Measurements from ENCODE around the gene AGMO. TPM values are rescaled to one million over a fixed set of nuclear protein-coding genes. Genes with fewer than 3 reads are reported as not detected.

AGMO gene
- total and polyA plus RNA-seq, 12 donors: 0.05 to 0.34 (median 0.15) TPM; not detected in 7

DNA sequence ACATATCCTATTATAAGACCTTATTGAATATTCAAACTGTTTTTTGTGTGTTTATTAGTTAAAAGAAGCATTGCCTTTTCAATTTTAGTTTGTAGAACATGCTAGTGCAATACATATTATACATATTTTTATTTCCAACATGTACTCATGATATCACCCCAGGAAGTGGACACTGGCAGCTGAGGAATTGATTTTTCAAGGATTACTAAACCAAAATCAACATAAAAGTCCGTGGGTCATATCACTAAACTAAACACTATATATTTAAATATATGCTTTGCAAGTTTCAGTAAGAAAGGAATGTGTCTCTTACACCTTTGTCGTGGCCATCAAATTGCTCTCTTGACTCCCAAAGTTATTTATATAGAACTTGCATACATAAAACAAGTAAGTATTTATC lies 185.2 kb downstream of the AGMO start:
- no peaks in the 10 kb centered on the region for H3K36me3 ChIP-seq (replicated peaks in 1 of 2)
- 29 to 45% (median 39%) methylated on average over 2 of the region's 2 CpGs for WGBS, 4 donors
- no peak overlapping the region for H3K27ac ChIP-seq
- no peak for DNase-seq
- intact Hi-C loops (cut with DNase I): no loop called here
- no peak overlapping the region for H3K4me3 ChIP-seq
- no peaks in the 10 kb centered on the region for H3K4me1 ChIP-seq (replicated peaks in 1 of 2)
- no peaks in the 10 kb centered on the region for H3K9me3 ChIP-seq (replicated peaks in 1 of 3)
- TF ChIP-seq, protein P1, sequence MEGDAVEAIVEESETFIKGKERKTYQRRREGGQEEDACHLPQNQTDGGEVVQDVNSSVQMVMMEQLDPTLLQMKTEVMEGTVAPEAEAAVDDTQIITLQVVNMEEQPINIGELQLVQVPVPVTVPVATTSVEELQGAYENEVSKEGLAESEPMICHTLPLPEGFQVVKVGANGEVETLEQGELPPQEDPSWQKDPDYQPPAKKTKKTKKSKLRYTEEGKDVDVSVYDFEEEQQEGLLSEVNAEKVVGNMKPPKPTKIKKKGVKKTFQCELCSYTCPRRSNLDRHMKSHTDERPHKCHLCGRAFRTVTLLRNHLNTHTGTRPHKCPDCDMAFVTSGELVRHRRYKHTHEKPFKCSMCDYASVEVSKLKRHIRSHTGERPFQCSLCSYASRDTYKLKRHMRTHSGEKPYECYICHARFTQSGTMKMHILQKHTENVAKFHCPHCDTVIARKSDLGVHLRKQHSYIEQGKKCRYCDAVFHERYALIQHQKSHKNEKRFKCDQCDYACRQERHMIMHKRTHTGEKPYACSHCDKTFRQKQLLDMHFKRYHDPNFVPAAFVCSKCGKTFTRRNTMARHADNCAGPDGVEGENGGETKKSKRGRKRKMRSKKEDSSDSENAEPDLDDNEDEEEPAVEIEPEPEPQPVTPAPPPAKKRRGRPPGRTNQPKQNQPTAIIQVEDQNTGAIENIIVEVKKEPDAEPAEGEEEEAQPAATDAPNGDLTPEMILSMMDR (IDR thresholded peaks at IDR 0.05): no peak
- no peaks in the 10 kb centered on the region for H3K27me3 ChIP-seq

DNA sequence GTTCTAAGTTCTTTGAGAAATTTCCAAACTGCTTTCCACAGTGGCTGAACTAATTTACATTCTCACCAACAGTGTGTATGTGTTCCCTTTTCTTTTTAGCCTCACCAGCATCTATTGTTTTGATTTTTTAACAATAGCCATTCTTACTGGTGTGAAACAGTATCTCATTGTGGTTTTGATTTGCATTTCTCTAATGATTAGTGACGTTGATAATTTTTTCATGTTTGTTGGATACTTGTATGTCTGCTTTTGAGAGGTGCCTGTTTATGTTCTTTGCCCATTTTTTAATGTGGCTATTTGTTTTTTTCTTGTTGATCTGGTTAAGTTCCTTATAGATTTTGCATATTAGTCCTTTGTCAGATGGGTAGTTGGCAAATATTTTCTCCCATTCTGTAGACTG lies 191.4 kb downstream of the AGMO start:
- H3K9me3 ChIP-seq (replicated peaks in 1 of 3): no peaks in the 10 kb centered on the region
- no peak for DNase-seq
- H3K27me3 ChIP-seq: no peaks in the 10 kb centered on the region
- H3K27ac ChIP-seq: no peak overlapping the region
- no peak for TF ChIP-seq POLR2A (IDR thresholded peaks at IDR 0.05)
- TF ChIP-seq, protein P1 (IDR thresholded peaks at IDR 0.05): no peak
- H3K36me3 ChIP-seq (replicated peaks in 1 of 2): no peaks in the 10 kb centered on the region
- intact Hi-C loops (cut with DNase I): no loop called here
- no peaks in the 10 kb centered on the region for H3K4me1 ChIP-seq (replicated peaks in 1 of 2)
- WGBS, 4 donors: 57 to 71% (median 70%) methylated on average over 1 of the region's 1 CpG
- no peak overlapping the region for H3K4me3 ChIP-seq

DNA sequence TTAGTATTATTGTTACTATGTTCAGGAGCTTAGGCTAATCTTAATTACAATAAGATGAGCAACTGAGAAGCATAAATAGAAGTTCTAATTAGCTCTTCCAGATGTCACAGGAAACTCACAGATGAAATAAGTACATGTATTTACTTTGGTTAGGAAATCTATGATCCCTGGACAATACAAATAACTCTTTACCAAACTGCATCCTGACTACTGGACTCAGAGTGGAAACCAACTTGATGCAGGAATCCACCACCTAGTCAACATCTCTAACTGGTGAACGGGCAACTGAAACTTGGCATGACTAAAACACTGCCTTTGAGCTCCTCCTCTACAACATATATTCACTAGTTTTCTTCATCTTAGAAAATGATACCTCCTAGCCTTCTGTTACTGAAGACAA lies 193.2 kb downstream of the AGMO start:
- intact Hi-C loops (cut with DNase I): no loop called here
- no peaks in the 10 kb centered on the region for H3K27me3 ChIP-seq
- no peaks in the 10 kb centered on the region for H3K9me3 ChIP-seq (replicated peaks in 1 of 3)
- 56 to 81% (median 78%) methylated on average over 1 of the region's 1 CpG for WGBS, 4 donors
- H3K36me3 ChIP-seq (replicated peaks in 1 of 2): no peaks in the 10 kb centered on the region
- TF ChIP-seq POLR2A (IDR thresholded peaks at IDR 0.05): no peak
- TF ChIP-seq, protein P1 (IDR thresholded peaks at IDR 0.05): no peak
- DNase-seq: no peak
- no peak overlapping the region for H3K4me3 ChIP-seq
- H3K4me1 ChIP-seq (replicated peaks in 1 of 2): no peaks in the 10 kb centered on the region
- no peak overlapping the region for H3K27ac ChIP-seq

DNA sequence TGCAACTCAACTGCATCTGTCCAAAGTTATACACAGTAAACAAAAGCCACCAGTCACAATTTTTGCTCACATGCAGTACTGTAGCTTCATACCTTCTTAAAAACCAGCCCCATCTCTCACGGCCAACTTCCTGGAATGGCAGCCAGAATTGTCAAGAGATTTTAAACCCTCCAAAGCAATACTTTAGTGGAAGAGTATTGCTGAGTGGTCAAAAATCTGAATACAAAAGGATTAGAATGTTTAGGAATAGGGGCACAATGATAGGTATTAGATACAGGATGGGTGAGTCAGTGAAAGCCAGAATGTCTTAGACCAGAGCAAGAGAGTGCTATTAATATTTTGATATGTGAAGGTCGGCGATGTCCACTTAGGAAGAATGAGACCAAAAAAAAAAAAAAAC lies 193.9 kb downstream of the AGMO start:
- DNase-seq: no peak
- H3K4me1 ChIP-seq (replicated peaks in 1 of 2): no peaks in the 10 kb centered on the region
- H3K27ac ChIP-seq: no peak overlapping the region
- TF ChIP-seq, protein P1 (IDR thresholded peaks at IDR 0.05): no peak
- TF ChIP-seq POLR2A (IDR thresholded peaks at IDR 0.05): no peak
- H3K4me3 ChIP-seq: no peak overlapping the region
- H3K27me3 ChIP-seq: no peaks in the 10 kb centered on the region
- 72 to 93% (median 85%) methylated on average over 3 of the region's 3 CpGs for WGBS, 4 donors
- no peaks in the 10 kb centered on the region for H3K36me3 ChIP-seq (replicated peaks in 1 of 2)
- no peaks in the 10 kb centered on the region for H3K9me3 ChIP-seq (replicated peaks in 1 of 3)
- intact Hi-C loops (cut with DNase I): no loop called here
